K562 (cell line): ENCODE data around the gene VKORC1. TPM values are rescaled to one million over a fixed set of nuclear protein-coding genes. Genes with fewer than 3 reads are reported as not detected.

Experiments
- ZNF165 ChIP-seq: fragments of 250-450 bp; sonication (Bioruptor Pico); IDR thresholded peaks from 2 replicates; pipeline ENCODE4 v1.4.0; 2020; ENCODE audit warnings: borderline replicate concordance
- ZNF511 ChIP-seq: sonication (generic); formaldehyde crosslinking; IDR thresholded peaks from 2 replicates; pipeline ENCODE4 v1.8.0; 2022; ENCODE audit warnings: mild to moderate bottlenecking, missing genetic modification reagents
- polyA plus RNA-seq, 8 experiments: library from polyadenylated mRNA; depleted of rRNA in 4 of 8; stranded (reverse) in 5 of 8; unstranded in 3 of 8; fragments of >200 nt; fragmentation: Nextera tagmentation in 2 of 8; fragmentation: Illumina TruSeq in 1 of 8; extraction: Ambion mirVana in 2 of 8; extraction: Trizol in 1 of 8; gene quantifications; 2 replicates each; pipeline versions ENCODE4 v1.2.1 to v1.2.3, GENCODE V29; 2011 to 2014; ENCODE audit warnings: inconsistent platforms in 1 of 8, missing spikeins in 1 of 8
- total RNA-seq, 7 experiments: library from RNA; depleted of rRNA in 6 of 7; stranded (reverse); fragments of >200 nt in 6 of 7; fragmentation: Illumina TruSeq in 2 of 7; extraction: Trizol in 2 of 7; gene quantifications; 2 replicates each; pipeline versions ENCODE4 v1.2.1 to v1.2.3, GENCODE V29; 2011 to 2021; ENCODE audit warnings: low replicate concordance in 1 of 7
- TF ChIP-seq, protein P1 (sequence below): fragments of 200-600 bp; sonication (generic); IDR thresholded peaks from one replicate; pipeline ENCODE4 v1.6.1; 2012; ENCODE audit warnings: mild to moderate bottlenecking, low read depth, low read length, inconsistent platforms

VKORC1 gene
- total and polyA plus RNA-seq, 9 of the 15 experiments (the other 6 are each of a cell fraction or from before 2014, with no cell fraction given) = 30.0 to 119 (median 62.1) TPM

- TF ChIP-seq, protein P1, sequence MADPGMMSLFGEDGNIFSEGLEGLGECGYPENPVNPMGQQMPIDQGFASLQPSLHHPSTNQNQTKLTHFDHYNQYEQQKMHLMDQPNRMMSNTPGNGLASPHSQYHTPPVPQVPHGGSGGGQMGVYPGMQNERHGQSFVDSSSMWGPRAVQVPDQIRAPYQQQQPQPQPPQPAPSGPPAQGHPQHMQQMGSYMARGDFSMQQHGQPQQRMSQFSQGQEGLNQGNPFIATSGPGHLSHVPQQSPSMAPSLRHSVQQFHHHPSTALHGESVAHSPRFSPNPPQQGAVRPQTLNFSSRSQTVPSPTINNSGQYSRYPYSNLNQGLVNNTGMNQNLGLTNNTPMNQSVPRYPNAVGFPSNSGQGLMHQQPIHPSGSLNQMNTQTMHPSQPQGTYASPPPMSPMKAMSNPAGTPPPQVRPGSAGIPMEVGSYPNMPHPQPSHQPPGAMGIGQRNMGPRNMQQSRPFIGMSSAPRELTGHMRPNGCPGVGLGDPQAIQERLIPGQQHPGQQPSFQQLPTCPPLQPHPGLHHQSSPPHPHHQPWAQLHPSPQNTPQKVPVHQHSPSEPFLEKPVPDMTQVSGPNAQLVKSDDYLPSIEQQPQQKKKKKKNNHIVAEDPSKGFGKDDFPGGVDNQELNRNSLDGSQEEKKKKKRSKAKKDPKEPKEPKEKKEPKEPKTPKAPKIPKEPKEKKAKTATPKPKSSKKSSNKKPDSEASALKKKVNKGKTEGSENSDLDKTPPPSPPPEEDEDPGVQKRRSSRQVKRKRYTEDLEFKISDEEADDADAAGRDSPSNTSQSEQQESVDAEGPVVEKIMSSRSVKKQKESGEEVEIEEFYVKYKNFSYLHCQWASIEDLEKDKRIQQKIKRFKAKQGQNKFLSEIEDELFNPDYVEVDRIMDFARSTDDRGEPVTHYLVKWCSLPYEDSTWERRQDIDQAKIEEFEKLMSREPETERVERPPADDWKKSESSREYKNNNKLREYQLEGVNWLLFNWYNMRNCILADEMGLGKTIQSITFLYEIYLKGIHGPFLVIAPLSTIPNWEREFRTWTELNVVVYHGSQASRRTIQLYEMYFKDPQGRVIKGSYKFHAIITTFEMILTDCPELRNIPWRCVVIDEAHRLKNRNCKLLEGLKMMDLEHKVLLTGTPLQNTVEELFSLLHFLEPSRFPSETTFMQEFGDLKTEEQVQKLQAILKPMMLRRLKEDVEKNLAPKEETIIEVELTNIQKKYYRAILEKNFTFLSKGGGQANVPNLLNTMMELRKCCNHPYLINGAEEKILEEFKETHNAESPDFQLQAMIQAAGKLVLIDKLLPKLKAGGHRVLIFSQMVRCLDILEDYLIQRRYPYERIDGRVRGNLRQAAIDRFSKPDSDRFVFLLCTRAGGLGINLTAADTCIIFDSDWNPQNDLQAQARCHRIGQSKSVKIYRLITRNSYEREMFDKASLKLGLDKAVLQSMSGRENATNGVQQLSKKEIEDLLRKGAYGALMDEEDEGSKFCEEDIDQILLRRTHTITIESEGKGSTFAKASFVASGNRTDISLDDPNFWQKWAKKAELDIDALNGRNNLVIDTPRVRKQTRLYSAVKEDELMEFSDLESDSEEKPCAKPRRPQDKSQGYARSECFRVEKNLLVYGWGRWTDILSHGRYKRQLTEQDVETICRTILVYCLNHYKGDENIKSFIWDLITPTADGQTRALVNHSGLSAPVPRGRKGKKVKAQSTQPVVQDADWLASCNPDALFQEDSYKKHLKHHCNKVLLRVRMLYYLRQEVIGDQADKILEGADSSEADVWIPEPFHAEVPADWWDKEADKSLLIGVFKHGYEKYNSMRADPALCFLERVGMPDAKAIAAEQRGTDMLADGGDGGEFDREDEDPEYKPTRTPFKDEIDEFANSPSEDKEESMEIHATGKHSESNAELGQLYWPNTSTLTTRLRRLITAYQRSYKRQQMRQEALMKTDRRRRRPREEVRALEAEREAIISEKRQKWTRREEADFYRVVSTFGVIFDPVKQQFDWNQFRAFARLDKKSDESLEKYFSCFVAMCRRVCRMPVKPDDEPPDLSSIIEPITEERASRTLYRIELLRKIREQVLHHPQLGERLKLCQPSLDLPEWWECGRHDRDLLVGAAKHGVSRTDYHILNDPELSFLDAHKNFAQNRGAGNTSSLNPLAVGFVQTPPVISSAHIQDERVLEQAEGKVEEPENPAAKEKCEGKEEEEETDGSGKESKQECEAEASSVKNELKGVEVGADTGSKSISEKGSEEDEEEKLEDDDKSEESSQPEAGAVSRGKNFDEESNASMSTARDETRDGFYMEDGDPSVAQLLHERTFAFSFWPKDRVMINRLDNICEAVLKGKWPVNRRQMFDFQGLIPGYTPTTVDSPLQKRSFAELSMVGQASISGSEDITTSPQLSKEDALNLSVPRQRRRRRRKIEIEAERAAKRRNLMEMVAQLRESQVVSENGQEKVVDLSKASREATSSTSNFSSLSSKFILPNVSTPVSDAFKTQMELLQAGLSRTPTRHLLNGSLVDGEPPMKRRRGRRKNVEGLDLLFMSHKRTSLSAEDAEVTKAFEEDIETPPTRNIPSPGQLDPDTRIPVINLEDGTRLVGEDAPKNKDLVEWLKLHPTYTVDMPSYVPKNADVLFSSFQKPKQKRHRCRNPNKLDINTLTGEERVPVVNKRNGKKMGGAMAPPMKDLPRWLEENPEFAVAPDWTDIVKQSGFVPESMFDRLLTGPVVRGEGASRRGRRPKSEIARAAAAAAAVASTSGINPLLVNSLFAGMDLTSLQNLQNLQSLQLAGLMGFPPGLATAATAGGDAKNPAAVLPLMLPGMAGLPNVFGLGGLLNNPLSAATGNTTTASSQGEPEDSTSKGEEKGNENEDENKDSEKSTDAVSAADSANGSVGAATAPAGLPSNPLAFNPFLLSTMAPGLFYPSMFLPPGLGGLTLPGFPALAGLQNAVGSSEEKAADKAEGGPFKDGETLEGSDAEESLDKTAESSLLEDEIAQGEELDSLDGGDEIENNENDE = no peak
- TF ChIP-seq ZNF511 (no peak), ZNF165 (CRISPR knock-in tag) (no peak)
Observed at GRCh38 chr16:31080756-31081419, 13.7 kb downstream of the VKORC1 start (continued).
